G401 (cell line): Measurements from ENCODE around the gene MOSPD2. TPM values are rescaled to one million over a fixed set of nuclear protein-coding genes. Genes with fewer than 3 reads are reported as not detected.

Source experiments
- DNase-seq: peaks from one replicate; pipeline ENCODE4 v3.0.0-alpha.2; 2015; ENCODE audit warnings: low spot score
- in situ Hi-C: cut with HindIII; loops from 2 replicates; pipeline ENCODE4 v1.10.0; 2016; ENCODE audit warnings: low sequenced_read_pairs, mixed read lengths
- total RNA-seq: library from RNA; depleted of rRNA; stranded (reverse); fragments of >200 nt; shearing (Covaris generic); gene quantifications from 2 replicates; pipeline ENCODE4 v1.2.3, GENCODE V29; 2014

The MOSPD2 gene
- total RNA-seq, 1 experiment from 2014 or later, result 1.3 TPM

GRCh38 chrX:14902537-14902936 is 29.3 kb downstream of the MOSPD2 start:
- in situ Hi-C loops, result no loop called here
- no peak for DNase-seq

- in situ Hi-C loops, result no loop called here
- DNase-seq, result no peak
Observed at GRCh38 chrX:14903891-14904290, 30.7 kb downstream of the MOSPD2 start.

DNA sequence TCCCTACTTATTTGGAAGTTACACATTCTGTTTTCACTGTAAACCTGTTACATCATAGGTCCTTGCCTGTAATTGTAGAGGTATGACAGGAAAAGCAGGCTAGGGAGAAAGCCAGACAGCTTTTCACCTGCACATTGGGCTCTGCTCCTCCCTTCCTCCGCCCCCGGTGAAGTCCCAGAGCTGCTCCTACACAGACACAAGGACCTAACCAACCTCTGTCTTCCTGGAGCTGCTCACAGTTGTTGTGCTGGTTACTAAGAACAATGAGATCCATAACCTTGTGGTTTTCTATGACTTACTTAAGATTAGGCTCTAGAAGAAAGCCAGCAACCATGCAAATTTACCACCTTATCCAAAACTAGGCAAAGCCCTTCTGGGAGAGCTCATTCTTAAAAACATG is 40.0 kb downstream of the MOSPD2 start:
- in situ Hi-C loops, result no loop called here
- no peak for DNase-seq

DNA sequence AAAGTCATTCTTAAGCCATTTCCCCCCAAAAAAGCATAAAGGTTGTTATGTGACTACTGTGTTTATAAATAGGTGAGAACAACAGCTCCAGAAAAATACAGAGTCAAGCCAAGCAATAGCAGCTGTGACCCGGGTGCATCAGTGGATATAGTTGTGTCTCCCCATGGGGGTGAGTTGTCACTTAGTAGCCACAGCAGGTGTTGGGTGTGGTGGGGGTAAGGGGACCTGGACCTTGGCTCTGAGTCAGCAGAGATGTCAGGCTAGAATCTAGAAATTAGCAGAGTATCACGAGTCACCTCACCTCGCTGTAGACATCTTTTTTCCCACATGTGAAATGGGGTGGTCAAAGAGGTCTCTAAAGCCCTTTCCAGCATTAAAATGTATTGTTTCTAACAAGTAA is 42.4 kb downstream of the MOSPD2 start:
- DNase-seq, result no peak
- in situ Hi-C loops, result no loop called here

DNA sequence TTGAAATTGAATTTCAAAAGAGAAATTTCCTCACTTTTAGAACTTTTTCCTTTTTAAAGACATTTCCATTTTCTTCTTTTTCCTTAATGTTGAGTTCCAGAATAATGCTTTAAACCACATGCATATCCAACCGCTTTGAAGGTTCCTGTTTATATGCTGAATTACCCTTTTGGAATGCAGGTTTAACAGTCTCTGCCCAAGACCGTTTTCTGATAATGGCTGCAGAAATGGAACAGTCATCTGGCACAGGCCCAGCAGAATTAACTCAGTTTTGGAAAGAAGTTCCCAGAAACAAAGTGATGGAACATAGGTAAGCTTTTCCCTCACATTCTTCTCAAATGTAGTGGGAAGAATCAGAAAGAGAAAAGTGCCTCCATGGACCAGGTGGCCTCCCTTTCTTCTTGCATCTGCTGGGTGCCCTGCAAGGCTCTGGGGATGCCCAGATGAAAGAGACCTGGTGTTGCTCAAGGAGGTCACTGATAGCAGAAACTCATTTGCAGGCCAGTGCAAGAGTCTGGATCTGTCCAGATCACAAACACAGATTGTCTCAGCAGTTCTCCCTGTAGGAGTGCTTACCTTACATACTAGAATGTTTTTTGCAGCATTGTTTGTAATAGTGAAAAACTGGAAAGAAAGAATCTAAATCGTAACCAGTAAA is 42.9 kb downstream of the MOSPD2 start:
- in situ Hi-C loops, result no loop called here
- no peak for DNase-seq

GRCh38 chrX:14919407-14919806 is 46.2 kb downstream of the MOSPD2 start:
- no peak for DNase-seq
- in situ Hi-C loops, result no loop called here

GRCh38 chrX:14920196-14920595 is 47.0 kb downstream of the MOSPD2 start:
- in situ Hi-C loops, result no loop called here

DNA sequence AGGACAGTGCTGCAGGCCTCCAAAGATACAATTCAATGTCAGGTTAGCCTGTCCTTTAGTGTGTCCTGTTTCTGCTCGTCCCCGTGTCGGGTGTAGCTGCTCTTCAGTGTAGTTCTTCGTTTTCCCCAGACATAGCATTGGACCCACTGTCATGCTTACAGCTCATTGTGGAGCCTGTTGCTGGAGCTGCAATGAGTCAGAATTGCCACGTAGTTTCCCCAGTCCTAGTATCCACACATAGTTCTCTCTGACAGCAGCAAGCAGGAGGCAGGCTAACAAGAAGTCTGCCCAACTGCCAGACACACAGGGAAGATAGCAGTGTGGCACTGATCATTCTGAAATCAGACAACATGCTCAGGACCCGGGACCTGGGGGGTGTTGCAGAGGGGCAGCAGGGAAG is 49.2 kb downstream of the MOSPD2 start:
- in situ Hi-C loops, result no loop called here
- DNase-seq, result no peak

More at GRCh38 chrX:14920196-14920595, 47.0 kb downstream of the MOSPD2 start:
- no peak for DNase-seq

- DNase-seq, result no peak
- in situ Hi-C loops, result no loop called here
Observed at GRCh38 chrX:14923761-14924160, 50.5 kb downstream of the MOSPD2 start.

DNA sequence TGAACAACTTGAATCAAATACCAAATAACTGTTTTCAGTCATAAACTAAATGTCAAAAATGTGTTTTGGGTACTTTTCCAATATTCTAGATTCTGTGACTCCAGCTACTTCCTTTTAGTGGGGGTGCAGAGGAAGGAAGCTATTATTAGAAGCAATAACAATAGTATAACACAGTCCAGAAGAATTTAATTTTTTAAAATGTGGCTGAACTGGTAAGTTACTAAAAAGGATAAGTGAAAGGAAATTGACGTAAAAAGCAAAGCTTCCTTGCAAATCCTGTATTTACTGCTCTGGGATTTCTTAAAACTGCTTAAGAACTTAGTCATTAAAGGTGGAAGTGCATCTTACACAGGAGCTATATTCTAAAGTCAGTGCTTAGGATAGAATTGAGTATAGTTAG is 53.2 kb downstream of the MOSPD2 start:
- DNase-seq, result no peak
- in situ Hi-C loops, result no loop called here

- in situ Hi-C loops, result no loop called here
- no peak for DNase-seq
Observed at GRCh38 chrX:14927401-14927800, 54.2 kb downstream of the MOSPD2 start.

DNA sequence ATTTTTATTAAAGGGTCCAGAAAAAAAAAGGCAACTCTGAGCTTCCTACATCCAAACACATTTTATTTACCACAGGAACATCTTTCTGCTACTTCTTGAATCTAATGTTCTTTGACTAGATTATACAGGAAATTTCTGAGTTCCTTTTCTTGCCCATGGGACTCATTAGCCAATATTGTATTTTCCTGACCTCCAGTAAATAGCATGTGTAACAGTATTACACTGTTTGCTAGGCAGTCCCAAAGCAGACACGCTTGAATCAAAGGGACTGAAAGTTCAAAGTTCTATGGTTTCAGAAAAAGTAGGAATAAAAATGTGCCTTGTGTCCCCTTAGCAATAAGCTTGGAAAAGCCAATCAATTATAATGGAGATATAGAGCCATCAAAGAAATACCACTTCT is 57.4 kb downstream of the MOSPD2 start:
- in situ Hi-C loops, result no loop called here
- DNase-seq, result no peak

GRCh38 chrX:14932136-14932535 is 58.9 kb downstream of the MOSPD2 start:
- DNase-seq, result no peak
- in situ Hi-C loops, result no loop called here

- in situ Hi-C loops, result no loop called here
Observed at GRCh38 chrX:14934423-14934822, 61.2 kb downstream of the MOSPD2 start.

GRCh38 chrX:14936561-14936960 is 63.3 kb downstream of the MOSPD2 start:
- in situ Hi-C loops, result no loop called here
- no peak for DNase-seq

More at GRCh38 chrX:14934423-14934822, 61.2 kb downstream of the MOSPD2 start:
- no peak for DNase-seq

DNA sequence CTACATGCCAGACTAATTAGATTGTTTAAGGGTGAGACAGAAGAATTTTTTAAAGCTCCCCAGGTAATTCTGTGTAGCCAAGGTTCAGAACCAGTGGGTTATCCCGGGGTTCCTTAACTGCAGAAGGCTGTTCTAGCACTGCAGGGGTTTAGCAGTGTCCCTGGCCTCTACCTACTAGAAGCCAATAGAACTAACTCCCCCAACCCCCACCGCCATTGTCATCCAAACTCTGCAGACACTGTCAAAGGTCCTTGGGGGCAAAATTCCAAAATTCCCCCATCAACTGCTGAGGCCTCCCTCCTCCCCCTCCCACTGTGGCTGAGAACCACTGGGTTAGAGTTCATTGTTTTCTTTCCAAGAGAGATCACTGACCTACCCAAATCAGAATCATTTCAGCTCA is 66.4 kb downstream of the MOSPD2 start:
- in situ Hi-C loops, result no loop called here
- no peak for DNase-seq

GRCh38 chrX:14941301-14941700 is 68.1 kb downstream of the MOSPD2 start:
- DNase-seq, result no peak
- in situ Hi-C loops, result no loop called here

GRCh38 chrX:14942341-14942740 is 69.1 kb downstream of the MOSPD2 start:
- no peak for DNase-seq
- in situ Hi-C loops, result no loop called here

GRCh38 chrX:14943962-14944361 is 70.7 kb downstream of the MOSPD2 start:
- DNase-seq, result no peak
- in situ Hi-C loops, result no loop called here

DNA sequence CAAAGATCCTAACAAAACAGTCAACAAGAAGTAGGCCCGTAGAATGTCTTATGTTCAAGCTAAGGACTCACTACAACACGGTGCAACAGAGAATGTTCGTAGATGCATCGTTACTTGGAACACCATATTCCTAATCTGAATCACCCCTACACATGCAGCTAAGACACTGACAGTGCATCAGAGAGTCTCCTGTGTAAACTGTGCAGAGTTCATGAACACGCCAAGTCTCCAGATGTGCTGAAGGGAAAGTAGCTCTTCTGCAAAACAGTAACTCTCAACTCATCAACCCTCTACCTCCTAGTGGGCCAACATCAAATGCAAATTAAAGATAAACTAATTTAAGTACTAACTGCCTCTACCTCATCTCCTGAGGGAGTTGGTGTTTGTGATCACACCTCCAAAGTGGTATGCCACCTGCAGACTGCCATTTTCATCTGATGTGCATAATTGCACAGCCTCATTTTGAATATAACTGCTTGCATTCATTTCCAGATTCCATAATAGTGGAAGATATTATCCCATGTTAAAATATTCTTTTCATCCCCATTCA is 73.5 kb downstream of the MOSPD2 start:
- in situ Hi-C loops, result no loop called here
- no peak for DNase-seq

- DNase-seq, result no peak
- in situ Hi-C loops, result no loop called here
Observed at GRCh38 chrX:14948691-14949090, 75.5 kb downstream of the MOSPD2 start.
